AG04450 (cell line): ENCODE measurements around the gene ATP8A2. TPM values are rescaled to one million over a fixed set of nuclear protein-coding genes. Genes with fewer than 3 reads are reported as not detected.

Experiments
- CTCF ChIA-PET: fragments of 300-600, 350-600 bp; formaldehyde crosslinking; extraction: SDS; loops from one replicate; lab custom pipeline; 2022; ENCODE audit warnings: antibody characterized with exemption, inconsistent platforms; lab: Charles Lee
- POLR2A ChIA-PET: fragments of 350-600 bp; formaldehyde crosslinking; extraction: SDS; loops from one replicate; lab custom pipeline; 2021; ENCODE audit warnings: antibody characterized with exemption, inconsistent platforms; lab: Yijun Ruan, JAX
- DNase-seq: peaks from one replicate; pipeline ENCODE4 v3.0.0-alpha.2; 2011; ENCODE audit warnings: low read depth, low spot score
- H3K27ac ChIP-seq: one replicate; pipeline ENCODE4 v1.5.1; 2012; ENCODE audit warnings: low read depth, low read length, control low read depth
- H3K27me3 ChIP-seq: one replicate; pipeline ENCODE4 v1.6.0; 2012; ENCODE audit warnings: low read length; ENCODE audit not compliant: control insufficient read depth, insufficient read depth
- H3K4me3 ChIP-seq: 2 replicates; pipeline ENCODE4 v1.5.1; 2011; ENCODE audit warnings: mild to moderate bottlenecking, low read depth, low read length, control low read depth
- H3K9me3 ChIP-seq: 2 replicates; pipeline ENCODE4 v1.5.1; 2012; ENCODE audit warnings: low read length; ENCODE audit not compliant: control insufficient read depth, insufficient read depth
- polyA plus RNA-seq: library from polyadenylated mRNA; depleted of rRNA; stranded (reverse); fragments of >200 nt; gene quantifications from 2 replicates; pipeline ENCODE4 v1.2.3, GENCODE V29; 2011
- TF ChIP-seq, protein P1 (sequence below): IDR thresholded peaks from 2 replicates; pipeline ENCODE4 v1.5.1; 2011; ENCODE audit warnings: low read depth, low read length, control low read depth, inconsistent platforms

ATP8A2 gene
- polyA plus RNA-seq, 1 experiment = 0.19 TPM

DNA sequence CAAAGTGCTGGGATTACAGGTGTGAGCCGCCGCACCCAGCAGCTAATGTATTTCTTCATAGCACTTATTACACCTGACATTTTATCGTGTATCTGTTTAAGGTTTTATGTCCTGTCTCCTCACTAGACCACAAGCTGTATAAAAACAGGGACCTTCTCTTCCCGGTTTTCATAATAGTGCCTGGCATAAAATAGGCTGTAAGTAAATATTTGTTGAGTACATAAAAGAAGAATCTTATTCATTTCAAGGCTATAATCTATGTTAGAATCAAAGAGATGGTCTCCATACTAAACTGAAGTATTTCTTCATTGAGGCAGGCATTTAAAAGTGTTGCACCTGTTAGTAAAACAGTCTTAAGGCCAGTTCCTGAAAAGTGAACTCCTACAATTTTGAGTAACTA lies 486.1 kb downstream of the ATP8A2 start:
- Histone ChIP-seq H3K4me3 (no peak overlapping the region), H3K27ac (no peak overlapping the region), H3K9me3 (no peaks in the 10 kb centered on the region), H3K27me3 (no peaks in the 10 kb centered on the region)
- no peak for DNase-seq
- ChIA-PET CTCF (no interaction called here), POLR2A (no interaction called here)
- TF ChIP-seq, protein P1, sequence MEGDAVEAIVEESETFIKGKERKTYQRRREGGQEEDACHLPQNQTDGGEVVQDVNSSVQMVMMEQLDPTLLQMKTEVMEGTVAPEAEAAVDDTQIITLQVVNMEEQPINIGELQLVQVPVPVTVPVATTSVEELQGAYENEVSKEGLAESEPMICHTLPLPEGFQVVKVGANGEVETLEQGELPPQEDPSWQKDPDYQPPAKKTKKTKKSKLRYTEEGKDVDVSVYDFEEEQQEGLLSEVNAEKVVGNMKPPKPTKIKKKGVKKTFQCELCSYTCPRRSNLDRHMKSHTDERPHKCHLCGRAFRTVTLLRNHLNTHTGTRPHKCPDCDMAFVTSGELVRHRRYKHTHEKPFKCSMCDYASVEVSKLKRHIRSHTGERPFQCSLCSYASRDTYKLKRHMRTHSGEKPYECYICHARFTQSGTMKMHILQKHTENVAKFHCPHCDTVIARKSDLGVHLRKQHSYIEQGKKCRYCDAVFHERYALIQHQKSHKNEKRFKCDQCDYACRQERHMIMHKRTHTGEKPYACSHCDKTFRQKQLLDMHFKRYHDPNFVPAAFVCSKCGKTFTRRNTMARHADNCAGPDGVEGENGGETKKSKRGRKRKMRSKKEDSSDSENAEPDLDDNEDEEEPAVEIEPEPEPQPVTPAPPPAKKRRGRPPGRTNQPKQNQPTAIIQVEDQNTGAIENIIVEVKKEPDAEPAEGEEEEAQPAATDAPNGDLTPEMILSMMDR = no peak

- H3K27ac ChIP-seq = no peak overlapping the region
- H3K27me3 ChIP-seq = no peaks in the 10 kb centered on the region
- H3K4me3 ChIP-seq = no peak overlapping the region
- H3K9me3 ChIP-seq = no peaks in the 10 kb centered on the region
- TF ChIP-seq, protein P1 = no peak
- POLR2A ChIA-PET = interaction anchor here (0.9 kb wide), 1 partner anchor 10 kb away, joined by 3 read pairs; no protein-coding TSS in a partner anchor
- DNase-seq = no peak
- CTCF ChIA-PET = no interaction called here
Measured at GRCh38 chr13:25859528-25859927, 487.8 kb downstream of the ATP8A2 start.

DNA sequence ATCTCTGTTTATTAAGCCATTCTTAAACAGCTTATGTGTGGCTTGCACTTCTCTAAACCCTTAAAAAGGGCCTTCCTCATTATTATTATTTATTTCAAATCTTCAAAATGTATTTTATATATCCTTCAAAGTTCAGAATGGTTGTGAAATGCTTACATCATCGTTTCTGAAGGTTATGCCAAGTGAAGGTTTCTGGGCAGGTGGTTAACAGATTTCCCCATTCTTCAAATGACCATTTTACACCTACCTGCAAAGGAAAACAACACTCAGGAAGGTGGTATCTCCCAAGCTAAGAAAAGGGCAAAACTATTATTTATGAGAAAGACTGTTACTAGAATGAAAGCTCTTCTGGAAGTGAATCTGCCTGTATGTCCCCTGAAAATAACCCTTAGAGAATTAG lies 488.5 kb downstream of the ATP8A2 start:
- ChIA-PET POLR2A (interaction anchor here (0.9 kb wide), 1 partner anchor 11 kb away, joined by 3 read pairs; no protein-coding TSS in a partner anchor), CTCF (no interaction called here)
- Histone ChIP-seq H3K27ac (no peak overlapping the region), H3K27me3 (no peaks in the 10 kb centered on the region), H3K9me3 (no peaks in the 10 kb centered on the region), H3K4me3 (no peak overlapping the region)
- TF ChIP-seq, protein P1 = no peak
- no peak for DNase-seq

GRCh38 chr13:25860862-25861261 lies 489.1 kb downstream of the ATP8A2 start:
- no peak overlapping the region for H3K4me3 ChIP-seq
- ChIA-PET POLR2A (no interaction called here), CTCF (no interaction called here)
- H3K27ac ChIP-seq = no peak overlapping the region
- DNase-seq = no peak
- TF ChIP-seq, protein P1 = no peak
- no peaks in the 10 kb centered on the region for H3K9me3 ChIP-seq
- H3K27me3 ChIP-seq = no peaks in the 10 kb centered on the region

DNA sequence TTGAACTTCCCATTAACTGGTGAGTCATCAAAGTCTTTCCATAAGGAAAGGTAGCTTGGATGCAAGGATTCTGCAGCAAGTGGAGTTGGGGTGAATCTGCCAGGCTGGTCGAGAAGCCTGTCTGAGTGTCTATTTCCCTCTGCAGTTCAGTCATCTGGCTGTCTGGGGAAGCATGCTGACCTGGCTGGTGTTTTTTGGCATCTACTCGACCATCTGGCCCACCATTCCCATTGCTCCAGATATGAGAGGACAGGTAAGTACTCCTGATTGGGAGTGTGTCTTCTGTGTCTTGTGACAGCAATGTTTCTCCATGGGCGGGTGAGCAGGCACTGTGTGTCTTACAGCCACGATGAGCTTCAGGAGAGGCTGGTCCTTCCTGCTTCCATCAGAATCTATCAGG lies 490.4 kb downstream of the ATP8A2 start:
- Histone ChIP-seq H3K27ac (no peak overlapping the region), H3K4me3 (no peak overlapping the region), H3K9me3 (no peaks in the 10 kb centered on the region), H3K27me3 (no peaks in the 10 kb centered on the region)
- TF ChIP-seq, protein P1 = no peak
- ChIA-PET POLR2A (no interaction called here), CTCF (no interaction called here)
- DNase-seq = no peak
